HG02763 (cell line): ENCODE data around the gene SHOC2.

ENCODE experiments used
- ATAC-seq: cut with Tn5 transposase; IDR thresholded peaks from one replicate; pipeline ENCODE4 v1.9.1; 2021; ENCODE audit warnings: mild to moderate bottlenecking, moderate library complexity; ENCODE audit not compliant: unreplicated experiment

The SHOC2 gene

DNA sequence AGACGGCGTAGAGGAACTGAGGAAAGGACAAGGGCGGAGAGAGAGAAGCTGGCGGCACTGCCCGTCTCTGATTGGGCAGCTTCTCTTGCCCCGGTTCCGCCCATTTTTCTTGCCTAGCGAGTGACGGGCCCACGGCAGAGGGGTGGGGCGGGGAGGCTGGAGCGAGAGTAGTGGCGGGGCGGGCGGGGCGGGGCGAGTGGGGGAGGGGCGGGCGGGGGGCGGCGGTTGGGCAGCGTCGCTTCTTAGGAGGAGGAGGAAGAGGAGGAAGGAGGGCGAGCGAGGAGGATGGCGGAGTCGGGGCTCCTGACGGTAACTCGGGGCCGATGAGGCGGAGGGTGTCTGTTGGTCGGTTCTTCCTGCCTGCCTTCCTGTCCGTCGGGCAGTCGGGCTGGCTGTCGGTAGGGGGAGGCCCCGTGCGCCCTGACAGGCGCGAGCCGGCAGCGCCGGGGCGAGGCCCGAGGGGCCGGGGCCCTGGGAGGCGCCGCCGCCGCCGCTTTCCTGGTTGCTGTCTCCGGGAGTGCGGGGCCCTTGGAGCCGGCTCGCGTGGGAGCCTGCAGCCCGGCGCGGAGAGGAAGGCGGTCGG lies at the start of gene SHOC2:
SHOC2 (plus strand) TSS at position 256 of the 583 bp plus-strand sequence. CDS start 44,755 bp downstream, outside the sequence.
- ATAC-seq: peak; percentile 84

DNA sequence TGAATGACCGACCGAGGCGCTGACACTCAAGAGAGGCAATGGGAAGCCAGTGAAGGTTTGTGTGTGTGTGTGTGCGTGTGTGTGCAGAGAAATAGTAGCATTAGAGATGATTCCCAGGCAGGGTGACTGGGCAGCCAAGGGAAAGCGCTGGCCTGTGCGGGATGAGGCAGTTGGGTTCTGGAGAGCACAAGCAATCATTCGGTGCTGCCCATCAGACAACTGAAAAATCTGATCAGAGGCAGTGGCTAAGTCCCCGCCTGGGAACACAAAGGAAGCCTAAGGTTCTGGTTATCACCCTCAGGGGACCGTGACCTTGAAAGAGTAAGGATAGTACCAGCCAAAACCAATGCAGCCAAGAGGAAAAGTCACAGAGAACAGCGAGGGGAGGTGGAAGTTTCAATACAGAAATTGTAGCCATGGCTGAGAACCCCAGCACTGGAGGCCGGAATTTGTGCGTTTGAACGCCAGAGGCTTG lies 48.5 kb upstream of the SHOC2 start:
- ATAC-seq: no peak

DNA sequence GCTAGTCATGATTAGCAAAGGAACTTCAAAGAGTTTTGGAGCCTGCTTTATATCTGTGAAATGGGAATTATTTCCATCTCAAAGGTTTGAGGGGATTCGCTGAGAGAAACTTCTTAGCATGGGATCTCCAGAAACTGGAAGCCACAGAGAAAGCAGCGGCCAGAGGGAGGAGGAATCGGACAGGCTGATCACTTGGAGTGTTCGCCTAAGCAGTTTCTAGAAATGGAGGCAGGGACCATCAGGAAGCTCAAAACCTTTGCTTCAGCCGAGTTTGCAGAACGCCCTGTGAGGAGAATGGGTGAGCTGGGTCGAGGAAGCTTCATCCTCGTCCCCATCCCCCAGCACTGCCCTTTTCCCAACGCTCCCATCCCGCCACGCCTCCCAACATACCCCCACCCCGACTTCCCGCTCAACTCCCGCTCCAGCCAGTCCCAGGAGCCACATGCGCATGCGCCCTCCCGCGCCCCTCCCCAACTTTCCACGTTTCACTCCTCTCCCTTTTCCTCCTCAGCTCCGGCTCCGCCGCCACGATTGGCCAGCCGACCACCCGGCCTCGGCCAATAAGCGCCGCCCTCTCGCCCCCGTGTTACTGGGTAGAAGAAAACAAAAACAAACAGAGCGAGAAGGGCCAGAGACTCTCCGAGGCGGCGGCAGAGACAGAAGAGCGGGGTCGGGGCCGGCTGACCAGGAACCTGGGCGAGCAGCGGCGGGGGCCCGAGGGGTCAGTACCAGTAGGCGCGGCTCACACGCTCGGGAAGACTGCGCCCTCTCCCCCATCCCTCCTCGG lies 47.9 kb upstream of the SHOC2 start, which contains the start of gene PDCD4:
PDCD4 (plus strand) TSS at position 631 of the 787 bp plus-strand sequence. CDS start 4,100 bp downstream, outside the sequence.
- ATAC-seq: peak; percentile 64

DNA sequence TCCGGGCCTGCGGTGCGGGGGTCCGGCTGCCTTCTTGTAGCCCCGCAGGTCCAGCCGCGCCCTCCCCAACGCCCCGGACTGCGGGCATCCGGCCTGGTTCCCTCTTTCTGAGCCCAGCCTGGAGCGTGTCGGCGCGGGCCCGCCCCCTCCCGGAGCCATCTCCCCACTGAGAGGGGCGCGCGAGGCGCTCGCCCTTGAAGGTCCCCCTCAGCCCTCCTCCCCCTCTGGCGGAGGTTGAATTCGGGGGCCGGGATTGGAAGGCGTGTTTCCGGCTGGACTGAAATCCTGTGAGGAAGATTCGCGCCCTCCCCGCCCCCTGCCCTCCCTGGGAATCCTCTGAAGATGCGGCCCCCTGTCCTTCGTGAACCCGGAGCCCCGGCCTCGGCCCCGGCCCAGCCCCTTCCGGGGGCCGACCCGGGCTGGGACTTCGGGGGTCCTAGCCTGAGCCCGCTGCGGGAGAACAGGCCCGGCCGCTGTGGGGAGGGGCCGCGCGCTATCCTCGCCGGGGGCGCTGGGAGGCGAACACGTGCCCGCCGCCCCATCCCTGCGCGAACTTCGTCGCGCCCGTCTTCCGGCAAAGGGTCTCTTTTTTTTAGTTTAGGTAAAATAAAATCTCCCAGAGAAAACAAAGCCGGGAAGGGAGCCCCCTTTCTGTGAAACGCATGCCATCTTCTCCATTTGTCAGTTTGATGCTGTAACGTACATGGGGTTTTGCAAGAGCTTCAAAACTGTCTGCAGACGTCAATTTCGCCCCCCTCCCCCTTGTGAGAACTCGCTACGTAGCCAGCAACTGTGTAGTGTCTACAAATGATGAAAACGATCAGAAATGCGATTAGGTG lies 47.0 kb upstream of the SHOC2 start:
- ATAC-seq: peak; percentile 38

DNA sequence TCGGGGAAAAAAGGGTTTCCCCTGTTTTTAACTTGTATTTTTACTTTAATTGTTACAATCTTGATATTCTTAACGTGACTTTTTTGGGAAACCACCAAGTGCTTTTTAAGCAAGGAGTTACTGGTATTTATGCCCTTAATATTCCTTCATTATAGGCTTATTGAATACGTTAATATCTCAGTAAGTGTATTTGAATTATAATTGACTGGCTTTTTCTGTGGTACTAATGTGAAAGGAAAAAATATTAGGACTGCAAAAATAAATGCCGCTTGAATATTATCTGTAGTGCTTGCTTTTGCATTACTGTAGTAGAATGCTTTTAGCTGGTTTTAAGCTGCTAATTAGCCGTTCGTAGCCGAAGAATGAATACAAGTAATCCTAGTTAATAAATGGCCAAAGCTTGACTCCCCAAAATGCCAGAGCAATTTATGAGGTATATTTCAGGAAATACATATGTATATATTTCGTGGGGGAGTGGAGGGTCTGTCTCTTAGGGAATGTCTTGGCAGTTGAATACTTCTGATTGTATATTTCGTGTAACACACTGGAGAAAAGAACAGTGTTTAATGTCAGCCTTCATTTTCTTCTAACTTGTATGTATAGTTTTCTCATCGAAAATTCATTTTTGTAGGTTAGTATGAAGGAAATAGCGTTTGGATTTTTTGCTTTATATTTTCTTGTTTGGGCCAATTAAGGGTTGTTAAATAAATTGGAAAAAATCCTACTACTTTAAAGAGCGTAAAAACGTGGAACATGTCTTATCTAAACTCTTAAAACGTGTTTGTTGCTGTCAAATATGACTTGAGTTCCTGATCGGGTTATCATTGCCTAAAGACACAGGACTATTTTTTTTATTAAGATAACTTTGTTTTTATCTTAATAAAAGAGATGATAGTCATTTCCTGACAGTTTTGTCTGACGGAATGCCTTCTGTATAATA lies 46.1 kb upstream of the SHOC2 start:
- ATAC-seq: no peak

DNA sequence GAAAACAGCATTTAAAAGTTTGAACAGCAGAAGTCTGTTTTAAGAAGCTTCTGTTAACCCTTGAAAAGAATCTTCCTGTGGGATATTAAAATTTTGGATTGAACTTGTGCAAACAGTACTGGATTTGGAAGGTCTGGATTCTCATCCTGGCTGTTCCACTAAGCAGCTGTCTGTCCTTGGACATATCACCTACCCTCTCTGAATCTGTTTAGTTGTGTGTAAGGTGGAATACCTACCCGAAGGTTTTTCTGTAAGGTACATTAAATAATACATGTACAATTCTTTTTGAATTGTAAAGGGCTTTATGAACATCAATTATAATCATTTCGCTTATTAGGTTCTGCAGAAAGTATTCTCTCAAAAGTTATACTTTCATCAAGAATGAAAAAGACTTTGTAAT lies 45.5 kb upstream of the SHOC2 start:
- ATAC-seq: no peak

DNA sequence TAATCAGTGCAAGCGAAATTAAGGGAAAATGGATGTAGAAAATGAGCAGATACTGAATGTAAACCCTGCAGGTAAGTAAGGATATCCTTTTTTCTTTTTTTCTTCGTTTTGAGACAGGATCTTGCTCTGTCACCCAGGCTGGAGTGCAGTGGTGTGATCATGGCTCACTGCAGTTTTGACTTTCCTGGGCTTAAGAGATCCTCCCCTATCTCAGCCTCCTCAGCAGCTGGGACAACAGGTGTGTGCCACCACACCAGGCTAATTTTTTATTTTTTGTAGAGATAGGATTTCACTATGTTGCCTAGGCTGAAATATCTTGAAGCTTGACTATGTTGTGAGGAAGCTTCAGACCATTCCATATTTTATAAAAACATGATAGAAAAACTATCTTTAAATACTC lies 43.4 kb upstream of the SHOC2 start:
- ATAC-seq: no peak

DNA sequence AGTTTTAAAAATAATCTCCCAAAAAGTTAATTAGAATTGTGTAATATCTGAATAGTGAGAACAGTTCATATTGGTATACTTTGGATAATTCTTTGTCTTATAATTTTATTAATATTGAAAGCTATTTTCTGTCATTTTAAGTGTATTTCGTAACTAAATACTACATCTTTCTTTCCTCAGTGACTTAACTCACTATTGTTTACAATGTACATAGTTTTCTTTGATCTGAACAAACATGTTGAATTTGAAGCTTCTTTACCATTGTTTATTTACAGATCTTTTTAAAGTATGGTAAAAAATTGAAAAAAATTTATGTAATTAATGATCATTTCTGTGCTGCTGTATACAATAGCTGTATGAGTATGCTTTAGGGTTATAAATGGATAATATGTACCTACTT lies 42.6 kb upstream of the SHOC2 start:
- no peak for ATAC-seq

DNA sequence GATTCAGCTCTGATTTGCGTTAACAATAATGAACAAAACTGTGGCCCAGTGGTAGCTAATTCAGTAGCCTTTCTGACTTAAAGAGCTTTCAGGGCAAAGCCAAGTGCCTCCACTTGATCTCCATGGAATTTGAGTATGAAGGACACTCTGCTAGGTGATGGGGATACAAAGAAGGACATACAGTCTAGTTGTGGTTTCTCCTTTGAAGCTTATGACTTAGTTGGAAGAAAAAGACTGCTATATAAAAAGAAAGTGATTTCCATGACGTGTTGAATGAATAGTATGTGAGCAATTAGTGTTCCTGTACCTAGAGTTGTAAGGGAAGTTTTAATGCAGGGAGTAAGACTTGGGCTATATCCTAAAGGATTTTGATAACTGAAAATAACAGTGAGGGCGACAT lies 39.4 kb upstream of the SHOC2 start:
- ATAC-seq: no peak

DNA sequence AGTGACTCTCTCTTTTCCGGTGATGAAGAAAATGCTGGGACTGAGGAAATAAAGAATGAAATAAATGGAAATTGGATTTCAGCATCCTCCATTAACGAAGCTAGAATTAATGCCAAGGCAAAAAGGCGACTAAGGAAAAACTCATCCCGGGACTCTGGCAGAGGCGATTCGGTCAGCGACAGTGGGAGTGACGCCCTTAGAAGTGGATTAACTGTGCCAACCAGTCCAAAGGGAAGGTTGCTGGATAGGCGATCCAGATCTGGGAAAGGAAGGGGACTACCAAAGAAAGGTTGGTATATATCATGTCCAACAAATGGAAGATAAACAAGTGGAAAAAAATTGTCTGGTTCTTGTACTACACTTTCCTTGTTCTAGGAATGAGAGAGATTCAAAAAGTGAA lies 38.2 kb upstream of the SHOC2 start:
- no peak for ATAC-seq

DNA sequence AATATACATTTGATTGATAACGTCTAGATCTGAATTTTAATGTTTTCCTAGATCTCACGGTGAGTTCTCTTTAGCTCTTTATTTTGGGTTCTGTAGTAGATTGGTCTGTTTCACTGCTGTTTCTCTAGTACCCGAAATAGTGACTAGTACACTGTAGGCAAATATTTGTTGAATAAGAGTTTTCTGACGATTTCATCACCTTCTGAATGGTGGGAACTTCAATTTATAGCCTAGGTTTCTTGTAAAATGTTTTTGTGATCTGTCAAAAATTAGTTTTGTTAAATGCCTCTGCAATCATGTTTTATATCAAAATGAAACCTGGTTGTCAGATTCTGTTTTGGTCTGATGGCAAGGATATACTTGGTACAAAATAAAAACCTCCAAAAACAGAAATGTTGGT lies 37.5 kb upstream of the SHOC2 start:
- ATAC-seq: no peak

DNA sequence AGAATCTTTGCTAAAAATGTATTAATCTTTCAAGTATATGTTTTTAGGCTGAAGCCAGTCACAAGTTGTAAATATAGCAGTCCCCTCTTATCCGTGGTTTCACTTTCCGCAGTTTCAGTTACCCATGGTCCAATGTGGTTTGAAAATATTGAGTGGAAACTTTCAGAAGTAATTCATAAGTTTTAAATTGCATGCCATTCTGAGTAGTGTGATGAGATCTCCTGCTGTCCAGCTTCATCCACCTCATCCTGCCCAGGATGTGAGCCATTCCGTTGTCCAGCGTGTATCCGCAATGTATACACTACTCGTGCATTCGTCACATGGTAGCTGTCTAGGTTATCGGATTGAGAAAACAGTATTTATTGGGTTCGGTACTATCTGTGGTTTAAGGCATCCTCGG lies 35.5 kb upstream of the SHOC2 start:
- ATAC-seq: no peak

DNA sequence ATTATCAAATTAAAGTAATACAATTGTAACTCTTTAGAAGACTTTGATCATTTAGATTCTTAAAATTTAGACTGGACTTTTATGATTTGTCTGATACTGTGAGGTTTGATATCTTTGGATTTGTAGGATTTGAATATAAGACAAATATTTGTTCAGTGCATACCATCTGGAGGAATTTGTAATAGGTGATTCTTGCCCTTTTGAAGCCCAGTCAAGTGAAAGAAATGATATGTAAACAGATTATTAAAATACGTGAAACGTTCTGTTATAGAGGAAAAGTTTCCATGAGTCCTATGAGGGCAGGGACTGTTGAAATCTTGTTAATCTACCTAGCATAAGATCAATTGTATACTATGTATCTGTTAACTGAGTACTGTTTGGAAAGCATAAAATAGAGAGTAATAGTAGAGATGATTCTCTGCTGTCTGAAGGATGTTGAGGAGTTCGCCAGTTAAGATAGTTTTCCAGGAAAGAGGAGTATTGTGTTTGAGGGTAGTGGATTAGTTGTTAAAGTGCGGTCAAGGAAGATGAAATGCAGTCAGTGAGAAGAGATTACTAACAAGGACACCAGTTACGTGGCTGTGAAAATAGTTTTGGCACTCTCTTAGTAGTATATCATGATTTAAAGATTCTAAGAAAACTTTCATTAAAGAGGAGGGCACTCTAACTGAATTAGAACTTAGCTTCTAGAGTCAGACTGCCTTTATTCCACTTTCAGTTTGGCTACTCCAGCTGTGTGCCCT lies 33.3 kb upstream of the SHOC2 start:
- ATAC-seq: no peak

DNA sequence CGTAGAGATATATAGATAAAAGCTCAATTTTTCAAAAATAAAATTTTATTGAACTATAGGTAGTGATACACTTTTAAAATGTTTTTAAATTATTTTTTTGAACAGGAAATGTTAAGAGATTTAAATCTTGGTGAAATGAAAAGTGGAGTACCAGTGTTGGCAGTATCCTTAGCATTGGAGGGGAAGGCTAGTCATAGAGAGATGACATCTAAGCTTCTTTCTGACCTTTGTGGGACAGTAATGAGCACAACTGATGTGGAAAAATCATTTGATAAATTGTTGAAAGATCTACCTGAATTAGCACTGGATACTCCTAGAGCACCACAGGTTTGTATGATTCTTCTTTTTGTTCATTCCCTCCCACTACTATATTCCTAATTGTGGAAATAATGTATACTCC lies 31.8 kb upstream of the SHOC2 start:
- ATAC-seq: no peak

DNA sequence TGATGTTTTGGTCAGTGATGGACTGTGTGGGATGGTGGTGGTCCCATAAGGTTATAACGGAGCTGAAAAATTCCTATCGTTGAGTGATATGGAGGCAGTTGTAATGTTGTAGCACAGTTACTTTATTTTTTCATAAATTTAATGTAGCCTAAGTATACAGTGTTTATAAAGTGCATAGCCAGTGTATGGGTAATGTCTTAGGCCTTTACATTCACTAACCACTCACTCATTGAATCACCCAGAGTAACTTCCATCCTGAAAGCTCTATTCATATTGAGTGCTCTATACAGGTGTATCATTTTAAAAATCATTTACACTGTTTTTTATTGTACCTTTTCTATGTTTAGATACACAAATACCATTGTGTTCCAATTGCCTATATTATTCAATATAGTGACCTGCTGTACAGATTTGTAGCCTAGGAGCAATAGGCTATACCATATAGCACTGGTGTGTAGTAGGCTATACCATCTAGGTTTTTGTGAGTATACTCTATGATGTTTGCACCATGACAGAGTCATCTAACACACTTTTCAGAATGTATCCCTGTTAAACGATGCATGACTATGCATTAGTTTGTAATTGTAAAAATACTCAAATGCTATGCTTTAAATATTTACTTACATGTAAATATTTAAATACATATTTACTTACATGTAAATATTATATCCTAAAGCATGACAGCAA lies 26.7 kb upstream of the SHOC2 start:
- ATAC-seq: no peak

DNA sequence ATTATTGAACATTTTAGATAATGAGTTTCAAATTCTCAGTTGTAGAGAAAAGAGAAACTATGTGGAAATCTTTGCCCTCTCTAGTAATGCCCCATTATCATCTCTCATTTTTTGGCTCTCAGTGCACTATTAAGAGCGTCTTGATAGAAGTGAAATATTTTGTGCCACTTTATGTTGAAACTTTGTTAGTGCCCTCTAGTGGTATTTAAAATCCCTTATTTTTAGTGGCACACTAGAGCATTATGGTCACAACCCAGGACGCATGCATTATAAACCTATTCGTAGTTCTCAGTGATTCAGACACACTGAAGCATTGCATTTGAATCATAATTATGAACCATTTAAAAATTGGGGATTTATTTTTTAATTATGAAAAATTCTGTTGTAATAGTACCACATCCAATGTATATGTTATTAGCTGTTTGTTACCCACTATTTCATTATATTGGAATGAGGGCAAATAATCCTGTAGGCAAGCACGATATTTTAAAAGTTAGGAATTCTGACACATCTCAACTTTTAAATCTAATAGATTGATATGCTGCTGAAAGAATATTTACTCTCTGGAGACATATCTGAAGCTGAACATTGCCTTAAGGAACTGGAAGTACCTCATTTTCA lies 25.7 kb upstream of the SHOC2 start:
- no peak for ATAC-seq

DNA sequence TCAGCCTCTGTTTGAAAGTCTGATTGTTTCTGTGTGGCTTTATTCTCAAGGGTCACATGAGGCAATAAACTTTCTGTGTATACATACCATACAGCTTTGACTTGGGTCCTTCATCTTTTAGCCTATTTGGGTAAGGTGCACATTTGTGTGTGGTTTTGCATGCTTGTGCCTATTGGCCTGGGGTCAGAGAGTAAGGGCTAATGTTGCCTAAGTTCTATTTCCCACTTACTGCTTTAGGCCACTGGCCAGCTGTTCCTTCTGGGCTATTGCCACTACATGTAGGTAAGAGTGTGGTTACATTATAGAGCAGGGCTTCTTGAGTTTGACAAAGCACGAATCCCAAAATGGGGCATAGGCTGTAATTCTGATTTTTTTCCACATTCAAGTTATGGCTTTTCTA lies 22.2 kb upstream of the SHOC2 start:
- no peak for ATAC-seq

DNA sequence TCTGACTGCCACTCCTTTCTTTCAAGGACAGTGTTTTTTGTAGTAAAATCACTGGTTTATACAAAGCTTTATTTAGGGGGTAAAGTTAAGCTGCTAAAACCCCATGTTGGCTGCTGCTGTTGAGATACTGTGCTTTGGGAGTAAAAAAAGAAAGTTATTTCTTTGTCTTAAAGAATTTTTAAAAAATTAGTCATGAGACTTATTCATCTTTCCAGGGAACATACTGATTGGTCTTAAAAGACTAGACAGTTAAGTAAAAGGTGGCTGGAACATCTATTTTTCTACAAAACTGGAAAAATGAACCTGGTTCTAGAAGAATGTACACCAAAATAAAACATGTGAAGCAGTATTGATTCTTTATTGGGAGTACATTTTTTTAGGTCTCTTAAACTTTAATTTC lies 21.0 kb upstream of the SHOC2 start:
- ATAC-seq: no peak

DNA sequence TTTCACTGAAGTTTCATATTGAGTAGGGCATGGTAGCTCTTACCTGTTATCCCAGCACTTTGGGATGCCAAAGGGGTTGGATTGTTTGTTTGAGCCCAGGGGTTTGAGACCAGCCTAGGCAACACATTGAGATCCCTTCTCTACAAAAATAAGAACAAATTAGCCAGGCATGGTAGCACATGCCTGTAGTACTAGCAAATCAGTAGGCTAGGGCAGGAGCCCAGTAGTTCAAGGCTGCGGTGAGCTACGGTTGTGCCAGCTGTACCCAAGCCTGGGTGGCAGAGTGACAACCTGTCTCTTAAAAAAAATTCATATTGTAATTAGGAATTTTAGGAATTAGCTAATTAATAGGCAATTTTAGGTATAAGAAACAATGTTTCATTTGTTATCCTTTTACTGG lies 18.4 kb upstream of the SHOC2 start:
- no peak for ATAC-seq
